ENCODE results near the gene ZZZ3. TPM values are rescaled to one million over a fixed set of nuclear protein-coding genes. Genes with fewer than 3 reads are reported as not detected.

Gene ZZZ3
- total and polyA plus RNA-seq, 4 donors: 8.6 to 48.9 (median 31.1) TPM

DNA sequence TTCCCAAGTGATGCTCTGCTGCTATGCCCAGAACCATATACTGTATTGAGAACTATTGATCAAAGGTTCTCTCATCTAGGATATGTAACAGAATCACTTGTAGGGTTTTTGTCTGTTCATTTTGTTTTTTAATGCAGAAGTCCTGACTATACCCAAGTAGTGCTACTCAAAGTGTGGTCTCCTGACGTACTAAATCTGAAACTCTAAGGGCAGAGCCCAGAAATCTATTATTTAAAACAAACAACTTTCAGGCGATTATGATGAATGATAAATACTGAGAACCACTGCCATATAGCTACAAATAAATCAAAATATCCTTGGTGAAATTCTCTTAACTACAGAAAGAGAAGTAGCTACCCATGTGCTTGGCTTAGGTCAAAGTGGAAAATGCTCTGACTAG lies 10.1 kb downstream of the ZZZ3 start:
- H3K9me3 ChIP-seq (ENCODE audit: control insufficient read depth in 4 of 4, low read length in 3 of 4): no peaks in the 10 kb centered on the region
- H3K27me3 ChIP-seq (ENCODE audit: control insufficient read depth in 4 of 4, insufficient read depth in 4 of 4, low read length in 3 of 4): no peaks in the 10 kb centered on the region
- TF ChIP-seq HNF4G (IDR thresholded peaks at IDR 0.05) (no peak), NR2F2 (IDR thresholded peaks at IDR 0.05) (no peak), SP1 (IDR thresholded peaks at IDR 0.05) (no peak), REST (IDR thresholded peaks at IDR 0.05) (no peak), RXRA (IDR thresholded peaks at IDR 0.05) (no peak), FOXA1 (IDR thresholded peaks at IDR 0.05) (no peak), GABPA (IDR thresholded peaks at IDR 0.05 in 1 of 2, conservative IDR thresholded peaks at IDR 0.05 in 1 of 2) (no peak), YY1 (IDR thresholded peaks at IDR 0.05) (no peak), RAD21 (IDR thresholded peaks at IDR 0.05) (no peak), TAF1 (conservative IDR thresholded peaks at IDR 0.05) (no peak), JUND (IDR thresholded peaks at IDR 0.05) (no peak), EGR1 (IDR thresholded peaks at IDR 0.05; ENCODE audit: low read depth in 2 of 2) (no peak), FOXA2 (IDR thresholded peaks at IDR 0.05) (no peak), ZBTB33 (IDR thresholded peaks at IDR 0.05) (no peak), HNF4A (conservative IDR thresholded peaks at IDR 0.05) (no peak)
- TF ChIP-seq, protein P1, sequence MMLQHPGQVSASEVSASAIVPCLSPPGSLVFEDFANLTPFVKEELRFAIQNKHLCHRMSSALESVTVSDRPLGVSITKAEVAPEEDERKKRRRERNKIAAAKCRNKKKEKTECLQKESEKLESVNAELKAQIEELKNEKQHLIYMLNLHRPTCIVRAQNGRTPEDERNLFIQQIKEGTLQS (IDR thresholded peaks at IDR 0.05): no peak
- TF ChIP-seq, protein P2, sequence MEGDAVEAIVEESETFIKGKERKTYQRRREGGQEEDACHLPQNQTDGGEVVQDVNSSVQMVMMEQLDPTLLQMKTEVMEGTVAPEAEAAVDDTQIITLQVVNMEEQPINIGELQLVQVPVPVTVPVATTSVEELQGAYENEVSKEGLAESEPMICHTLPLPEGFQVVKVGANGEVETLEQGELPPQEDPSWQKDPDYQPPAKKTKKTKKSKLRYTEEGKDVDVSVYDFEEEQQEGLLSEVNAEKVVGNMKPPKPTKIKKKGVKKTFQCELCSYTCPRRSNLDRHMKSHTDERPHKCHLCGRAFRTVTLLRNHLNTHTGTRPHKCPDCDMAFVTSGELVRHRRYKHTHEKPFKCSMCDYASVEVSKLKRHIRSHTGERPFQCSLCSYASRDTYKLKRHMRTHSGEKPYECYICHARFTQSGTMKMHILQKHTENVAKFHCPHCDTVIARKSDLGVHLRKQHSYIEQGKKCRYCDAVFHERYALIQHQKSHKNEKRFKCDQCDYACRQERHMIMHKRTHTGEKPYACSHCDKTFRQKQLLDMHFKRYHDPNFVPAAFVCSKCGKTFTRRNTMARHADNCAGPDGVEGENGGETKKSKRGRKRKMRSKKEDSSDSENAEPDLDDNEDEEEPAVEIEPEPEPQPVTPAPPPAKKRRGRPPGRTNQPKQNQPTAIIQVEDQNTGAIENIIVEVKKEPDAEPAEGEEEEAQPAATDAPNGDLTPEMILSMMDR (IDR thresholded peaks at IDR 0.05; ENCODE audit: low read depth, low read length, missing input control): no peak
- no peak overlapping the region for H3K9ac ChIP-seq (ENCODE audit: low read depth in 1 of 2, low read length in 2 of 2)
- H3K4me3 ChIP-seq (ENCODE audit: low read depth in 1 of 3, low read length in 3 of 3): no peak overlapping the region
- peaks cover 7 to 23% (median 14%) of the 10 kb centered on the region in 4 donors for H3K4me1 ChIP-seq (ENCODE audit: control insufficient read depth in 4 of 4, insufficient read depth in 4 of 4, low read length in 3 of 4)
- DNase-seq (ENCODE audit: low spot score): no peak
- 90% methylated on average over 2 of the region's 2 CpGs for WGBS
- no peak overlapping the region for H3K27ac ChIP-seq (ENCODE audit: low read depth in 1 of 2, low read length in 2 of 2)
- no peaks in the 10 kb centered on the region for H3K36me3 ChIP-seq (ENCODE audit: control insufficient read depth in 4 of 4, insufficient read depth in 3 of 4, low read depth in 1 of 4, low read length in 3 of 4)

DNA sequence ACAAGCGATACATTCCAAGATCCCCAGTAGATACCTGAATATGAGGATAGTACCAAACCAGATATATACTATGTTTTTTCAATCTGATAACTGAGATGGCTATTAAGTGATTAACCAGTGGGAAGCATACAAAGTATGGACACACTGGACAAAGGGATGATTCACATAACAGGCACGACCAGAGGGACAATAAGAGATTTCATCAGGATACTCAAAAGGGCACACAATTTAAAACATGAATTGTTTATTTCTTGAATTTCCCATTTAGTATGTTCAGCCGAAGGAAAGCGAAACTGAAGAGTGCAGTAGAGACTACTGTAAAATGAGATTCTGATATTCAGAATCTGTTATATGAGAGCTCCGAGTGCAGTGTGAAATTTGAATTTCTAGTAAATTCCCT lies 10.6 kb downstream of the ZZZ3 start:
- DNase-seq (ENCODE audit: low spot score): no peak
- no peaks in the 10 kb centered on the region for H3K36me3 ChIP-seq (ENCODE audit: control insufficient read depth in 4 of 4, insufficient read depth in 3 of 4, low read depth in 1 of 4, low read length in 3 of 4)
- WGBS: 86% methylated on average over 5 of the region's 5 CpGs
- H3K4me3 ChIP-seq (ENCODE audit: low read depth in 1 of 3, low read length in 3 of 3): no peak overlapping the region
- no peak overlapping the region for H3K27ac ChIP-seq (ENCODE audit: low read depth in 1 of 2, low read length in 2 of 2)
- H3K9me3 ChIP-seq (ENCODE audit: control insufficient read depth in 4 of 4, low read length in 3 of 4): no peaks in the 10 kb centered on the region
- H3K27me3 ChIP-seq (ENCODE audit: control insufficient read depth in 4 of 4, insufficient read depth in 4 of 4, low read length in 3 of 4): no peaks in the 10 kb centered on the region
- H3K4me1 ChIP-seq (ENCODE audit: control insufficient read depth in 4 of 4, insufficient read depth in 4 of 4, low read length in 3 of 4): peaks cover 7 to 19% (median 16%) of the 10 kb centered on the region in 4 donors
- no peak overlapping the region for H3K9ac ChIP-seq (ENCODE audit: low read depth in 1 of 2, low read length in 2 of 2)
- no peak for TF ChIP-seq NR2F2 (IDR thresholded peaks at IDR 0.05)
- no peak for TF ChIP-seq RXRA (IDR thresholded peaks at IDR 0.05)
- TF ChIP-seq EGR1 (IDR thresholded peaks at IDR 0.05; ENCODE audit: low read depth in 2 of 2): no peak

Data from liver (tissue), 9 donors.